H1 (cell line): ENCODE measurements around the gene SLC2A5. TPM values are rescaled to one million over a fixed set of nuclear protein-coding genes. Genes with fewer than 3 reads are reported as not detected.

Source experiments
- CTCF ChIA-PET: fragments of 300-600 bp; sonication (Branson Sonifier 250); formaldehyde crosslinking; loops from one replicate; lab custom pipeline; 2021; ENCODE audit not compliant: partially characterized antibody; lab: Charles Lee
- POLR2A ChIA-PET: fragments of 300-600 bp; sonication (Branson Sonifier 250); formaldehyde crosslinking; loops from one replicate; lab custom pipeline; 2021; ENCODE audit warnings: inconsistent platforms; ENCODE audit not compliant: partially characterized antibody; lab: Charles Lee
- DNase-seq, 2 experiments: peaks; one replicate each; pipeline versions ENCODE4 v3.0.0 to v3.0.0-alpha.2; 2010 to 2022; ENCODE audit warnings: low spot score in 2 of 2, low read depth in 1 of 2, mixed read lengths in 1 of 2
- FAIRE-seq: peaks from 2 replicates; lab custom pipeline; 2011; peaks lifted over from hg19 to GRCh38; lab: Jason Lieb, UNC
- H2AFZ ChIP-seq: 2 replicates; pipeline ENCODE4 v1.8.1; 2012; ENCODE audit warnings: low read length, inconsistent platforms
- H2AK5ac ChIP-seq: 2 replicates; pipeline ENCODE4 v1.6.1; 2013; ENCODE audit warnings: low read depth, low read length
- H2BK120ac ChIP-seq: replicated peaks from 2 replicates; pipeline ENCODE3; 2013; ENCODE audit warnings: low read depth, low read length, inconsistent platforms
- H2BK12ac ChIP-seq: 2 replicates; pipeline ENCODE4 v1.6.1; 2013; ENCODE audit warnings: low read depth, low read length
- H2BK15ac ChIP-seq: 2 replicates; pipeline ENCODE4 v1.6.1; 2013; ENCODE audit warnings: low read length
- H2BK20ac ChIP-seq: 2 replicates; pipeline ENCODE4 v1.6.1; 2013; ENCODE audit warnings: low read length
- H2BK5ac ChIP-seq: 2 replicates; pipeline ENCODE4 v1.6.1; 2013; ENCODE audit warnings: low read depth, low read length
- H3K14ac ChIP-seq: 2 replicates; pipeline ENCODE4 v1.6.1; 2013; ENCODE audit warnings: inconsistent platforms; ENCODE audit not compliant: insufficient read length
- H3K18ac ChIP-seq: 2 replicates; pipeline ENCODE4 v1.6.1; 2013; ENCODE audit warnings: low read length; ENCODE audit errors: extremely low read depth
- H3K23ac ChIP-seq: 2 replicates; pipeline ENCODE4 v1.6.1; 2013; ENCODE audit warnings: inconsistent platforms; ENCODE audit not compliant: insufficient read length
- H3K23me2 ChIP-seq: 2 replicates; pipeline ENCODE4 v1.6.1; 2013; ENCODE audit warnings: low read depth, low read length
- H3K27ac ChIP-seq: 2 replicates; pipeline ENCODE4 v1.6.1; 2011; ENCODE audit warnings: low read depth, low read length, inconsistent platforms
- H3K27me3 ChIP-seq, 4 experiments: replicated peaks in 1 of 4; 1 replicate in 1 of 4; 2 replicates in 3 of 4; pipeline versions ENCODE4 v1.6.1 to v1.8.1; 2011 to 2013; ENCODE audit warnings: low read length in 3 of 4, mild to moderate bottlenecking in 3 of 4, inconsistent platforms in 2 of 4, mixed read lengths in 2 of 4, moderate library complexity in 1 of 4; ENCODE audit not compliant: control insufficient read depth in 3 of 4, insufficient read depth in 3 of 4; ENCODE audit errors: extremely low read depth in 1 of 4
- H3K36me3 ChIP-seq, 4 experiments: 2 replicates each; pipeline versions ENCODE4 v1.6.1 to v1.8.1; 2011 to 2013; ENCODE audit warnings: mild to moderate bottlenecking in 4 of 4, low read length in 3 of 4, moderate library complexity in 2 of 4, control low read depth in 1 of 4, inconsistent platforms in 1 of 4; ENCODE audit not compliant: insufficient read depth in 4 of 4, control insufficient read depth in 2 of 4
- H3K4ac ChIP-seq: replicated peaks from 2 replicates; pipeline ENCODE3; 2013; ENCODE audit warnings: low read length, low read depth, mixed read lengths, inconsistent platforms; ENCODE audit not compliant: insufficient read length
- H3K4me1 ChIP-seq, 4 experiments: replicated peaks in 1 of 4; 1 replicate in 1 of 4; 2 replicates in 3 of 4; pipeline versions ENCODE4 v1.6.1 to v1.8.1; 2011 to 2013; ENCODE audit warnings: low read length in 3 of 4, inconsistent platforms in 2 of 4, mixed read lengths in 1 of 4; ENCODE audit not compliant: insufficient read depth in 4 of 4, control insufficient read depth in 3 of 4
- H3K4me2 ChIP-seq, 2 experiments: 2 replicates each; pipeline versions ENCODE4 v1.6.1 to v1.8.1; 2011 to 2013; ENCODE audit warnings: low read depth in 2 of 2, low read length in 2 of 2, control low read depth in 1 of 2, inconsistent platforms in 1 of 2, mild to moderate bottlenecking in 1 of 2; ENCODE audit not compliant: insufficient read depth in 1 of 2
- H3K4me3 ChIP-seq, 4 experiments: fragments of 200-600, 300-600 bp in 1 of 4; sonication (generic), shearing (Covaris generic), sonication (Bioruptor Twin) in 1 of 4; 2 replicates each; pipeline versions ENCODE4 v1.5.1 to v1.8.1; 2011 to 2016; ENCODE audit warnings: low read length in 4 of 4, low read depth in 3 of 4, control low read depth in 2 of 4, inconsistent platforms in 2 of 4, mild to moderate bottlenecking in 2 of 4, mixed read lengths in 1 of 4, moderate library complexity in 1 of 4; ENCODE audit not compliant: insufficient read depth in 2 of 4; ENCODE audit errors: extremely low read depth in 1 of 4
- H3K56ac ChIP-seq: replicated peaks from 2 replicates; pipeline ENCODE3; 2013; ENCODE audit warnings: low read depth, mild to moderate bottlenecking, mixed read lengths, low read length, inconsistent platforms; ENCODE audit not compliant: insufficient read length
- H3K79me1 ChIP-seq: 2 replicates; pipeline ENCODE4 v1.6.1; 2013; ENCODE audit warnings: low read depth, low read length, control low read depth
- H3K79me2 ChIP-seq, 2 experiments: 2 replicates each; pipeline versions ENCODE4 v1.6.1 to v1.8.1; 2012 to 2013; ENCODE audit warnings: low read length in 2 of 2, mild to moderate bottlenecking in 2 of 2, inconsistent platforms in 1 of 2; ENCODE audit not compliant: insufficient read depth in 2 of 2, control insufficient read depth in 1 of 2
- H3K9ac ChIP-seq, 4 experiments: replicated peaks in 1 of 4; 1 replicate in 1 of 4; 2 replicates in 3 of 4; pipeline versions ENCODE4 v1.6.1 to v1.8.1; 2011 to 2013; ENCODE audit warnings: low read depth in 3 of 4, low read length in 3 of 4, control low read depth in 2 of 4, mild to moderate bottlenecking in 2 of 4, moderate library complexity in 2 of 4, inconsistent platforms in 1 of 4; ENCODE audit errors: extremely low read depth in 1 of 4
- H3K9me3 ChIP-seq, 2 experiments: 2 replicates each; pipeline versions ENCODE4 v1.6.1 to v1.8.1; 2012 to 2013; ENCODE audit warnings: mild to moderate bottlenecking in 2 of 2, moderate library complexity in 2 of 2, control low read depth in 1 of 2, inconsistent platforms in 1 of 2, low read depth in 1 of 2, low read length in 1 of 2, mixed read lengths in 1 of 2; ENCODE audit not compliant: insufficient read depth in 2 of 2
- H4K20me1 ChIP-seq, 2 experiments: replicated peaks in 1 of 2; 2 replicates each; pipeline versions ENCODE3 to v1.8.1; 2011 to 2013; ENCODE audit warnings: inconsistent platforms in 2 of 2, low read length in 2 of 2, mild to moderate bottlenecking in 1 of 2; ENCODE audit not compliant: insufficient read depth in 2 of 2, control insufficient read depth in 1 of 2
- H4K5ac ChIP-seq: 2 replicates; pipeline ENCODE4 v1.6.1; 2013; ENCODE audit warnings: low read length, low read depth, mixed read lengths, inconsistent platforms; ENCODE audit not compliant: insufficient read length
- H4K8ac ChIP-seq: 2 replicates; pipeline ENCODE4 v1.8.0; 2013; ENCODE audit warnings: mild to moderate bottlenecking, moderate library complexity, low read length, inconsistent platforms; ENCODE audit not compliant: insufficient read depth; ENCODE audit errors: extremely low read depth
- H4K91ac ChIP-seq: replicated peaks from 2 replicates; pipeline ENCODE3; 2013; ENCODE audit warnings: low read length, mixed read lengths, inconsistent platforms; ENCODE audit not compliant: insufficient read length
- ATF3 ChIP-seq: IDR thresholded peaks from 2 replicates; pipeline ENCODE4 v1.6.1; 2011; ENCODE audit warnings: low read depth, mild to moderate bottlenecking, low read length; ENCODE audit not compliant: insufficient read depth
- CEBPB ChIP-seq: IDR thresholded peaks from 2 replicates; pipeline ENCODE4 v1.6.1; 2012; ENCODE audit warnings: low read depth, low read length
- EZH2 ChIP-seq: fragments of 200-600 bp; sonication (generic); IDR thresholded peaks from 2 replicates; pipeline ENCODE4 v1.7.1; 2012; ENCODE audit warnings: low read depth, mild to moderate bottlenecking, moderate library complexity, low read length, inconsistent platforms; ENCODE audit not compliant: severe bottlenecking
- HDAC2 ChIP-seq, 2 experiments: fragments of 300-600 bp in 1 of 2; sonication (generic) in 1 of 2; IDR thresholded peaks; 2 replicates each; pipeline ENCODE4 v1.6.1; 2011 to 2012; ENCODE audit warnings: low read depth in 2 of 2, low read length in 2 of 2, mild to moderate bottlenecking in 2 of 2, moderate library complexity in 2 of 2, borderline replicate concordance in 1 of 2, inconsistent platforms in 1 of 2
- HDAC6 ChIP-seq: IDR thresholded peaks from one replicate; pipeline ENCODE4 v1.7.1; 2012; ENCODE audit warnings: low read depth, mild to moderate bottlenecking, inconsistent platforms, low read length, moderate library complexity
- JUN ChIP-seq: IDR thresholded peaks from 2 replicates; pipeline ENCODE4 v1.6.1; 2011; ENCODE audit warnings: low read depth, mild to moderate bottlenecking, improper control_type of control experiment, low read length
- MAFK ChIP-seq: IDR thresholded peaks from 2 replicates; pipeline ENCODE4 v1.6.1; 2012; ENCODE audit warnings: low read depth, mild to moderate bottlenecking, improper control_type of control experiment, low read length
- NANOG ChIP-seq: IDR thresholded peaks from 2 replicates; pipeline ENCODE4 v1.6.1; 2011; ENCODE audit warnings: low read length, low read depth, mild to moderate bottlenecking, inconsistent platforms; ENCODE audit not compliant: insufficient read depth, poor library complexity, severe bottlenecking
- PHF8 ChIP-seq: fragments of 200-600 bp; sonication (generic); conservative IDR thresholded peaks from 2 replicates; pipeline ENCODE4 v1.7.1; 2012; ENCODE audit warnings: low read depth, mild to moderate bottlenecking, inconsistent platforms, low read length, moderate library complexity
- RXRA ChIP-seq: IDR thresholded peaks from 2 replicates; pipeline ENCODE4 v1.6.1; 2011; ENCODE audit warnings: low read depth, mild to moderate bottlenecking, low read length, moderate library complexity; ENCODE audit not compliant: insufficient read depth
- SIRT6 ChIP-seq: IDR thresholded peaks from one replicate; pipeline ENCODE4 v1.7.1; 2012; ENCODE audit warnings: low read length, inconsistent platforms
- SUZ12 ChIP-seq: fragments of 200-600 bp; sonication (generic); IDR thresholded peaks from 2 replicates; pipeline ENCODE4 v1.6.1; 2012; ENCODE audit warnings: mild to moderate bottlenecking, inconsistent platforms, low read length, moderate library complexity, mixed read lengths
- TCF12 ChIP-seq: IDR thresholded peaks from 2 replicates; pipeline ENCODE4 v1.6.1; 2011; ENCODE audit warnings: low read depth, mild to moderate bottlenecking, low read length
- TEAD4 ChIP-seq: IDR thresholded peaks from 2 replicates; pipeline ENCODE4 v1.6.1; 2012; ENCODE audit warnings: low read depth, low read length, inconsistent platforms, mixed read lengths
- WGBS, 2 experiments: shearing (Covaris generic) in 1 of 2; methylation state at CpG; one replicate each; pipeline versions ENCODE4 v1.1.6 to v1.1.7; 2013 to 2015; ENCODE audit warnings: low lambda C conversion rate in 2 of 2, mixed read lengths in 2 of 2, inconsistent platforms in 1 of 2, low coverage in 1 of 2, missing lambda C conversion rate in 1 of 2; ENCODE audit not compliant: insufficient replicate concordance in 2 of 2, insufficient coverage in 1 of 2, insufficient read length in 1 of 2; ENCODE audit errors: extremely low coverage in 1 of 2, missing lambda C conversion rate in 1 of 2; 5-methylcytosine and 5-hydroxymethylcytosine counted together
- polyA plus RNA-seq, 7 experiments: library from polyadenylated mRNA; depleted of rRNA in 3 of 7; stranded (reverse) in 5 of 7; unstranded in 2 of 7; fragments of >200 nt in 5 of 7; fragments of 200-250 nt in 2 of 7; gene quantifications; 1 replicate in 5 of 7; 2 replicates in 1 of 7; 4 replicates in 1 of 7; pipeline versions ENCODE4 v1.2.1 to v1.2.3, GENCODE V29; 2011 to 2013; ENCODE audit warnings: missing spikeins in 2 of 7, mixed read lengths in 2 of 7
- total RNA-seq: library from RNA; stranded (reverse); fragmentation: NEBNext Ultra II Directional; extraction: Animal tissue kit (Norgen Biotek cat#: 25700); gene quantifications from 2 replicates; pipeline ENCODE4 v1.2.1, GENCODE V29; 2021

SLC2A5 gene
- total and polyA plus RNA-seq, 2 of the 8 experiments (the other 6 are each of a cell fraction or from before 2014, with no cell fraction given), result 0.12 TPM; not detected in 1

GRCh38 chr1:9044236-9044635 is 25.2 kb downstream of the SLC2A5 start:
- DNase-seq, result no peak
- CTCF ChIA-PET, result interaction anchor here (1.2 kb wide), 1 partner anchor 56 kb away, joined by 3 read pairs; no protein-coding TSS in a partner anchor
- TF ChIP-seq MAFK, result no peak
- no peak for TF ChIP-seq SUZ12
- no peak for TF ChIP-seq HDAC2 (IDR thresholded peaks at IDR 0.05; ENCODE audit: borderline replicate concordance in 1 of 2, low read depth in 2 of 2, low read length in 2 of 2)
- no peak for TF ChIP-seq HDAC6
- TF ChIP-seq SIRT6, result no peak
- TF ChIP-seq JUN, result no peak
- no peak for TF ChIP-seq EZH2
- TF ChIP-seq TCF12, result no peak
- no peak for TF ChIP-seq TEAD4
- no peak for TF ChIP-seq PHF8
- TF ChIP-seq CEBPB, result no peak
- TF ChIP-seq ATF3, result no peak
- no peak for TF ChIP-seq NANOG
- TF ChIP-seq RXRA, result no peak

More at GRCh38 chr1:9044236-9044635, 25.2 kb downstream of the SLC2A5 start:
- Histone ChIP-seq H3K79me1 (no peaks in the 10 kb centered on the region), H3K9ac (no peak overlapping the region; a peak in 1 of 7 replicates), H3K36me3 (no peaks in the 10 kb centered on the region), H3K18ac (no peak overlapping the region), H3K23me2 (no peaks in the 10 kb centered on the region), H3K4me2 (no peak overlapping the region), H4K8ac (no peak overlapping the region), H4K5ac (no peak overlapping the region), H2BK5ac (no peak overlapping the region), H2BK20ac (no peak overlapping the region), H3K14ac (no peak overlapping the region), H2BK15ac (no peak overlapping the region), H2AFZ (no peak overlapping the region), H3K9me3 (no peaks in the 10 kb centered on the region), H3K79me2 (no peaks in the 10 kb centered on the region), H3K27ac (no peak overlapping the region), H3K4me3 (no peak overlapping the region), H2BK12ac (no peak overlapping the region), H2BK120ac (no peak overlapping the region), H3K27me3 (no peaks in the 10 kb centered on the region; a peak in 1 of 7 replicates), H4K20me1 (peaks cover 0 to 2% of the 10 kb centered on the region in 2 experiments), H3K4me1 (no peaks in the 10 kb centered on the region), H2AK5ac (no peak overlapping the region), H3K23ac (no peak overlapping the region), H4K91ac (no peak overlapping the region), H3K4ac (no peak overlapping the region), H3K56ac (no peak overlapping the region)
- POLR2A ChIA-PET, result interaction anchor here (0.7 kb wide), 1 partner anchor 969 kb away, joined by 3 read pairs; no protein-coding TSS in a partner anchor
- 87% methylated on average over 4 of the region's 4 CpGs; no CpG with 5 or more reads in 1 of the 2 experiments for WGBS, 2 experiments
- no peak for FAIRE-seq
